ENCODE measurements around the gene TXK.

GRCh38 chr4:48153791-48154550, 19.9 kb upstream of the TXK start:
- TF ChIP-seq EZH2 (IDR thresholded peaks at IDR 0.05; ENCODE audit: low read depth, unreplicated experiment) (no peak), CTCF (conservative IDR thresholded peaks at IDR 0.05; ENCODE audit: low read depth in 2 of 2) (no peak), EZH2phosphoT487 (IDR thresholded peaks at IDR 0.05; ENCODE audit: unreplicated experiment) (no peak), JUNB (IDR thresholded peaks at IDR 0.05; ENCODE audit: unreplicated experiment) (no peak)

Data from GM23338 (cell line).